ENCODE data around the gene KCNJ8.

The KCNJ8 gene

GRCh38 chr12:21766403-21766802, 8.1 kb downstream of the KCNJ8 start:
- no peak for TF ChIP-seq CTCF (IDR thresholded peaks at IDR 0.05; ENCODE audit: low read depth, low read length)

GRCh38 chr12:21764950-21765349, 9.6 kb downstream of the KCNJ8 start:
- H3K4me3 ChIP-seq (ENCODE audit: low read depth, low read length) = no peak overlapping the region
- no peak for TF ChIP-seq CTCF (IDR thresholded peaks at IDR 0.05; ENCODE audit: low read depth, low read length)

More at GRCh38 chr12:21766403-21766802, 8.1 kb downstream of the KCNJ8 start:
- no peak overlapping the region for H3K4me3 ChIP-seq (ENCODE audit: low read depth, low read length)

GRCh38 chr12:21764065-21764464, 10.4 kb downstream of the KCNJ8 start:
- no peak for TF ChIP-seq CTCF (IDR thresholded peaks at IDR 0.05; ENCODE audit: low read depth, low read length)
- no peak overlapping the region for H3K4me3 ChIP-seq (ENCODE audit: low read depth, low read length)

GRCh38 chr12:21763531-21763930, 11.0 kb downstream of the KCNJ8 start:
- TF ChIP-seq CTCF (IDR thresholded peaks at IDR 0.05; ENCODE audit: low read depth, low read length) = no peak
- H3K4me3 ChIP-seq (ENCODE audit: low read depth, low read length) = no peak overlapping the region

GRCh38 chr12:21759737-21760136, 14.8 kb downstream of the KCNJ8 start:
- TF ChIP-seq CTCF (IDR thresholded peaks at IDR 0.05; ENCODE audit: low read depth, low read length) = no peak
- H3K4me3 ChIP-seq (ENCODE audit: low read depth, low read length) = no peak overlapping the region

- H3K4me3 ChIP-seq (ENCODE audit: low read depth, low read length) = no peak overlapping the region
- no peak for TF ChIP-seq CTCF (IDR thresholded peaks at IDR 0.05; ENCODE audit: low read depth, low read length)
Observed at GRCh38 chr12:21757735-21758134, 16.8 kb downstream of the KCNJ8 start.

- TF ChIP-seq CTCF (IDR thresholded peaks at IDR 0.05; ENCODE audit: low read depth, low read length) = no peak
- H3K4me3 ChIP-seq (ENCODE audit: low read depth, low read length) = no peak overlapping the region
Observed at GRCh38 chr12:21756699-21757098, 17.8 kb downstream of the KCNJ8 start.

All from WI38 (cell line).